Lung (tissue), 12 donors: ENCODE data around the gene COA1. TPM values are rescaled to one million over a fixed set of nuclear protein-coding genes. Genes with fewer than 3 reads are reported as not detected.
"Not testable (repeated sequence)": the region's sequence is repeated elsewhere in the genome, so short reads cannot be mapped to it uniquely, and the experiment has no call there.

Experiments used
- ATAC-seq: fragments of 200-7000 bp; cut with Tn5 transposase; one replicate; pipeline ENCODE4 v1.9.1; 2020; ENCODE audit warnings: moderate number of reproducible peaks; ENCODE audit not compliant: insufficient read depth, low FRiP score
- DNase-seq, 3 donors: peaks; one replicate each; pipeline ENCODE4 v3.0.0-alpha.2; 2013 to 2017
- H3K27ac ChIP-seq, 2 donors: one replicate each; pipeline ENCODE4 v1.5.1; 2013; ENCODE audit warnings: mild to moderate bottlenecking in 2 of 2, moderate library complexity in 2 of 2, control low read depth in 1 of 2, inconsistent platforms in 1 of 2, low read depth in 1 of 2, low read length in 1 of 2
- H3K27me3 ChIP-seq, 3 donors: one replicate each; pipeline ENCODE4 v1.5.1; 2013; ENCODE audit warnings: low read length in 2 of 3; ENCODE audit not compliant: control insufficient read depth in 3 of 3, insufficient read depth in 3 of 3
- H3K36me3 ChIP-seq, 4 donors: one replicate each; pipeline ENCODE4 v1.5.1; 2013; ENCODE audit warnings: low read length in 4 of 4, mild to moderate bottlenecking in 1 of 4, moderate library complexity in 1 of 4; ENCODE audit not compliant: control insufficient read depth in 4 of 4, insufficient read depth in 4 of 4
- H3K4me1 ChIP-seq, 5 donors: one replicate each; pipeline ENCODE4 v1.5.1; 2013; ENCODE audit warnings: low read length in 5 of 5, mild to moderate bottlenecking in 2 of 5, moderate library complexity in 1 of 5; ENCODE audit not compliant: control insufficient read depth in 5 of 5, insufficient read depth in 5 of 5
- H3K4me3 ChIP-seq: one replicate; pipeline ENCODE4 v1.5.1; 2013; ENCODE audit warnings: mild to moderate bottlenecking, control low read depth, moderate library complexity
- H3K9ac ChIP-seq, 2 donors: one replicate each; pipeline ENCODE4 v1.5.1; 2013; ENCODE audit warnings: low read length in 2 of 2, control low read depth in 1 of 2; ENCODE audit not compliant: insufficient read depth in 1 of 2
- H3K9me3 ChIP-seq, 4 donors: one replicate each; pipeline ENCODE4 v1.5.1; 2013; ENCODE audit warnings: low read length in 3 of 4, mild to moderate bottlenecking in 1 of 4, moderate library complexity in 1 of 4; ENCODE audit not compliant: control insufficient read depth in 4 of 4, insufficient read depth in 3 of 4
- CTCF ChIP-seq: IDR thresholded peaks from 2 replicates; pipeline ENCODE4 v1.5.1; 2012; ENCODE audit warnings: mild to moderate bottlenecking; ENCODE audit errors: control extremely low read depth, extremely low read depth
- WGBS, 2 donors: extraction: QIAGEN DNeasy Blood & Tissue Kit; methylation state at CpG; one replicate each; pipeline ENCODE4 v1.1.7; 2013; 5-methylcytosine and 5-hydroxymethylcytosine counted together
- polyA plus RNA-seq, 2 donors: library from polyadenylated mRNA; stranded (reverse); fragments of 200-250 nt; gene quantifications; one replicate each; pipeline ENCODE4 v1.2.1, GENCODE V29; 2013
- total RNA-seq, 2 donors: library from RNA; depleted of rRNA in 1 of 2; stranded (reverse); fragments of >200 nt in 1 of 2; gene quantifications; one replicate each; pipeline ENCODE4 v1.2.1, GENCODE V29; 2014 to 2021
- donor health status: control.
- donor health status: control.
- donor health status: Bipolar disorder and iron deficiency.
- donor health status: healthy.
- donor health status: DM: yes; HTN: yes; CAD: no.

COA1 gene
- total and polyA plus RNA-seq, 4 donors: 35.0 to 92.1 (median 42.6) TPM

- Histone ChIP-seq H3K9ac (no peak overlapping the region), H3K4me1 (peaks cover 0 to 4% (median 0%) of the 10 kb centered on the region in 5 donors), H3K27me3 (no peaks in the 10 kb centered on the region), H3K9me3 (no peaks in the 10 kb centered on the region), H3K4me3 (no peak overlapping the region), H3K27ac (no peak overlapping the region), H3K36me3 (peaks cover 8 to 21% (median 18%) of the 10 kb centered on the region in 4 donors)
- DNase-seq (no peak), ATAC-seq (no peak)
- WGBS, 2 donors: 60 to 92% methylated on average over 3 of the region's 3 CpGs
- no peak for TF ChIP-seq CTCF
Measured at GRCh38 chr7:43630482-43630881, 98.8 kb downstream of the COA1 start.

- no peaks in the 10 kb centered on the region for H3K9me3 ChIP-seq
- no peaks in the 10 kb centered on the region for H3K27me3 ChIP-seq
- H3K4me3 ChIP-seq: no peak overlapping the region
- H3K9ac ChIP-seq: no peak overlapping the region
- WGBS, 2 donors: 79 to 83% methylated on average over 6 of the region's 6 CpGs
- ATAC-seq (no peak), DNase-seq (no peak)
- H3K27ac ChIP-seq: no peak overlapping the region
- H3K4me1 ChIP-seq: peaks cover 0 to 4% (median 0%) of the 10 kb centered on the region in 5 donors
- TF ChIP-seq CTCF: no peak
- peaks cover 5 to 23% (median 15%) of the 10 kb centered on the region in 4 donors for H3K36me3 ChIP-seq
Measured at GRCh38 chr7:43629857-43630256, 99.5 kb downstream of the COA1 start.

GRCh38 chr7:43628431-43628830 lies 100.9 kb downstream of the COA1 start:
- no peaks in the 10 kb centered on the region for H3K27me3 ChIP-seq
- no peaks in the 10 kb centered on the region for H3K4me1 ChIP-seq
- no peak overlapping the region for H3K27ac ChIP-seq
- H3K9me3 ChIP-seq: no peaks in the 10 kb centered on the region
- no peak overlapping the region for H3K9ac ChIP-seq
- TF ChIP-seq CTCF: no peak
- 89 to 100% methylated on average over 2 of the region's 2 CpGs for WGBS, 2 donors
- no peak overlapping the region for H3K4me3 ChIP-seq
- H3K36me3 ChIP-seq: peaks cover 0 to 27% (median 13%) of the 10 kb centered on the region in 4 donors
- ATAC-seq (no peak), DNase-seq (no peak)

- H3K9ac ChIP-seq, ATAC-seq, H3K9me3 ChIP-seq, H3K27ac ChIP-seq, H3K27me3 ChIP-seq, H3K4me3 ChIP-seq, DNase-seq, H3K4me1 ChIP-seq: not testable (repeated sequence)
- H3K36me3 ChIP-seq: peaks cover 0 to 26% (median 8%) of the 10 kb centered on the region in 4 donors
- 85 to 94% methylated on average over 3 of the region's 3 CpGs for WGBS, 2 donors
Measured at GRCh38 chr7:43627798-43628197, 101.5 kb downstream of the COA1 start.
